ENCODE measurements around the gene FAM83G. TPM values are rescaled to one million over a fixed set of nuclear protein-coding genes. Genes with fewer than 3 reads are reported as not detected.

The FAM83G gene
- total RNA-seq, 4 donors from 2014 or later: 1.0 to 10.7 (median 1.8) TPM

DNA sequence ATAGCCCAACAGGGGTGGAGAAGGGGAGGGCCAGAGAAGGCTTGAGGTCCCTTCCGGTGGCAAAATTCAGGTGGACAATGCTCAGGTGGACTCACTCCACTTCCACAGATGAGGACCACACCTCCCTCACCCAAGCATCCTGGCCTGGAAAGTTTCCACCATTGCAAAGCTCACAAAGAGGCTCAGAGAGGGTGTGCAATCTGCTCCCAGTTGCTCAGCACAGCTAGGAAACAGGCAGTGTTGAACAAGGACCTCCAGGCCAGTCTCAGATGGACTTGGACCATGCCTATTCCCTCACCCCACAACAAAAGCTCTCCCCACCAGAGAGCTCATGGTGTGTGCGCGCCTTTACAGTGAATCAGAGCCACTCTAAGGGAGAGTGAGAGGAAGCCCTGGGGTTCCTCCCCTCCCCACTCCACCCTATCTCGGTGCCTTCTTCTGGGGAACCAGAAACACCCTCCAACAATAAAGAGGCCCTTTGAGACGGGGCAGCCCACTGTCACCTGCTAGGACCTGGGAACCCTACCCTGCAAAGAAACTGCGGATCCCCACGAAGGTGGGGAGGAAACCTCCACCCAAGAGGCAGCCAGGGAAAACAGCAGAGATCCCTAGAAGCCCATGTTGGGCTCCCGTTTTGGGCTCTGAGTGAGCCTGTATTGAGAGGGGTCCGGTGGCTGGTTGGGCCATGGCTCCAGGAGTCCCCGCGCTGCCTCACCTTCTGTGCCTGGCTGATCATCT, 1.6 kb downstream of the FAM83G start:
- intact Hi-C loops (cut with DNase I; ENCODE audit: low total_unique reads): no loop called here
- Histone ChIP-seq H3K27ac (peak overlapping the region in 1 of 2 donors; percentile 73), H3K9me3 (no peaks in the 10 kb centered on the region), H3K4me3 (no peak overlapping the region), H3K27me3 (no peaks in the 10 kb centered on the region), H3K36me3 (no peaks in the 10 kb centered on the region), H3K4me1 (no peaks in the 10 kb centered on the region)
- no peak for TF ChIP-seq CTCF (IDR thresholded peaks at IDR 0.05)
- TF ChIP-seq POLR2A (IDR thresholded peaks at IDR 0.05): no peak
- no peak for DNase-seq

GRCh38 chr17:19001907-19002590, 2.5 kb downstream of the FAM83G start:
- DNase-seq: no peak
- Histone ChIP-seq H3K4me3 (no peak overlapping the region), H3K27me3 (no peaks in the 10 kb centered on the region), H3K36me3 (no peaks in the 10 kb centered on the region), H3K27ac (no peak overlapping the region), H3K9me3 (no peaks in the 10 kb centered on the region), H3K4me1 (no peaks in the 10 kb centered on the region)
- TF ChIP-seq CTCF (IDR thresholded peaks at IDR 0.05): no peak
- TF ChIP-seq POLR2A (IDR thresholded peaks at IDR 0.05): no peak
- intact Hi-C loops (cut with DNase I; ENCODE audit: low total_unique reads): no loop called here

DNA sequence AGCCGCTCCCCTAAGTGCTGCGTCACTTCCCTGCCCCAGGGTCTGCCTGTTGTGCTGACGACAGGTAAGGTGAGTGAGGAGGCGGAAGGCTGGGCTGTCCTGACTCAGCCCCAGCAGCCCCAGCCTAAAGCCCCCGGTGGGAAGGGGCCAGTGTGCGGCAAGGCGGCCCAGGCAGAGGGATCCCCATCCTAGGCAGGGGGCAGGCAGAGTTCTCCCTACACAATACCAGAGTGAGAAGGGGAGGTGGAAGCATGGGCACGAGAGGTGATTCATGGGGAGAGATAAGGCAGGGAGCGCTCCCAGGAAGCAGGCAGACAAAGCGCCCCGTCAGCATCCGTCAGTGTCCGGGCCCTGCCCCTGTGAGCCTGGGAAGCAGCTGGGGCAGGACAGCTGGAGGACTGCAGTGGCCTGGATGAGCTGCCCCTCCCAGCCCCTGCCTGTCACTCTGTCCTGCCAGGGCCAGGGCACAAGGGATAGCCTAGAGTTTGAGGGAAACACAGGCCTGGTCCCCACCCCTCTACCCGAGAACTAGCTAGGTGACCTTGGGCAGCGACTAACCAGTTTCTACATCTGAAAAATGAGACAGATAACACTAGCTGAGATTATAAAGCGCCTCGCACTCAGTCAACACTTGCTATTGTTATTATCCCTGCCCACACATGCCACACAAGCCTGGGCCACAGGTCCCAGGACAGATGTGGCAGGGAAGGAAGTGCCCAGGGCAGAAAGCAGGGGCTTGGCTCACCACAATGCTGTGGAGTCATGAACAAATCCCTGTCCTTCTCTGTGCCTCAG, 3.8 kb downstream of the FAM83G start:
- Histone ChIP-seq H3K27me3 (no peaks in the 10 kb centered on the region), H3K27ac (peak overlapping the region in 1 of 2 donors; percentile 37), H3K4me1 (no peaks in the 10 kb centered on the region), H3K4me3 (no peak overlapping the region), H3K36me3 (no peaks in the 10 kb centered on the region), H3K9me3 (peaks cover 0 to 4% of the 10 kb centered on the region in 2 donors)
- intact Hi-C loops (cut with DNase I; ENCODE audit: low total_unique reads): no loop called here
- TF ChIP-seq CTCF (IDR thresholded peaks at IDR 0.05): no peak
- TF ChIP-seq POLR2A (IDR thresholded peaks at IDR 0.05): no peak
- peak in 1 of 2 donors; percentile 26 for DNase-seq

GRCh38 chr17:18999911-19000310, 4.7 kb downstream of the FAM83G start:
- no peak for DNase-seq
- peaks cover 0 to 8% of the 10 kb centered on the region in 2 donors for H3K9me3 ChIP-seq
- TF ChIP-seq POLR2A (IDR thresholded peaks at IDR 0.05) (no peak), CTCF (IDR thresholded peaks at IDR 0.05) (no peak)
- no peak overlapping the region for H3K4me3 ChIP-seq
- H3K36me3 ChIP-seq: no peaks in the 10 kb centered on the region
- H3K27ac ChIP-seq: no peak overlapping the region
- H3K27me3 ChIP-seq: no peaks in the 10 kb centered on the region
- H3K4me1 ChIP-seq: no peaks in the 10 kb centered on the region
- intact Hi-C loops (cut with DNase I; ENCODE audit: low total_unique reads): no loop called here
